GM19193 (cell line): ENCODE data around the gene APCDD1.

ENCODE experiments used
- POLR2A ChIP-seq: IDR thresholded peaks from 4 replicates; pipeline ENCODE4 v1.6.1; 2011; ENCODE audit not compliant: insufficient read depth, insufficient read length; ENCODE audit errors: extremely low read depth

The APCDD1 gene

GRCh38 chr18:10524507-10525370 lies 70.3 kb downstream of the APCDD1 start:
- no peak for TF ChIP-seq POLR2A

- TF ChIP-seq POLR2A: no peak
Observed at GRCh38 chr18:10525371-10525691, 70.9 kb downstream of the APCDD1 start.

- TF ChIP-seq POLR2A: peak; percentile 83
Observed at GRCh38 chr18:10525697-10526560, 71.5 kb downstream of the APCDD1 start, which contains the start of gene NAPG. NAPG (plus strand) TSS chr18:10526027; CDS start chr18:10526103, 76 bp downstream.

GRCh38 chr18:10526561-10526949 lies 72.1 kb downstream of the APCDD1 start:
- TF ChIP-seq POLR2A: no peak

- no peak for TF ChIP-seq POLR2A
Observed at GRCh38 chr18:10528439-10528838, 74.0 kb downstream of the APCDD1 start.

- no peak for TF ChIP-seq POLR2A
Observed at GRCh38 chr18:10530002-10530401, 75.6 kb downstream of the APCDD1 start.

GRCh38 chr18:10530852-10531251 lies 76.4 kb downstream of the APCDD1 start:
- TF ChIP-seq POLR2A: no peak

- TF ChIP-seq POLR2A: no peak
Observed at GRCh38 chr18:10533111-10533510, 78.7 kb downstream of the APCDD1 start.

GRCh38 chr18:10536280-10536679 lies 81.8 kb downstream of the APCDD1 start:
- no peak for TF ChIP-seq POLR2A

- no peak for TF ChIP-seq POLR2A
Observed at GRCh38 chr18:10537765-10538164, 83.3 kb downstream of the APCDD1 start.
